ENCODE results near the gene COL25A1.
"Not testable (repeated sequence)": the region's sequence is repeated elsewhere in the genome, so short reads cannot be mapped to it uniquely, and the experiment has no call there.

The COL25A1 gene

DNA sequence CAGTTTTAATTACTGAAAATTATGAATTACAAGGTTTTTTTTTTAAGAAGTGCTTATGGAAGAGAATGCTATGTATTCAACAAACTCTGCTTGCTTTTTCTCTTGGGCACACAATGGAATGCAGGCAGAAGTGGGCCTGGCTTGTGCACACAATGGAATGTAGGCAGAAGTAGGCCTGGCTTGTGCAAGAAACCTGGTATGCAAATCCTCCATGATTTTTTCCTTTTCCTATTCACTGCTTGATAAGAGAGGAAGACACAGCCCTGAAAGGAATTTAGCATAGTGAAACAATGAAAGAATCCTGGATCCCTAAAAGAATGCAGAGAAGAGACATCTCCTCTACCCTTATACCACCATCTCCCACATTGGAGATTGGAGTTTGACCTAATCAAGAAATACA, 138.4 kb downstream of the COL25A1 start:
- FAIRE-seq = no peak

DNA sequence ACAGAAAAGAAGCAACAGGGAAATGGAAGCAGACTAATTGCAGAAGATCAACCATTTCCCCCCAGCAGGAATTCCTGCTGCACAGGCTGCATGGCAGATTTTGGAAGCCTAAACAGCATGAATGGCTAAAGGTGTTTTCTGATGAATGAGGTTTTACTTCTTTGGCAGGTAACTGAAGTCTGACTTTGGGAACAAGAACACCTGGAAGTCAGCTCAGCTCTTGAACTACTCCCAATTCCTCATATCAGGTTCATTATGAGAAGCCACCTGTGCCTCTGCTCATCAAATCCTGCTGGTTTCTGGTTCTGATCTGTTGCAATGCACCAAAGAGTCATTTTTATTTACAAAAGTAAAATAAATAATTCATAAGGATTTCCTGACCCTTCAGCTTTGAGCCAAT, 139.0 kb downstream of the COL25A1 start:
- FAIRE-seq = no peak

DNA sequence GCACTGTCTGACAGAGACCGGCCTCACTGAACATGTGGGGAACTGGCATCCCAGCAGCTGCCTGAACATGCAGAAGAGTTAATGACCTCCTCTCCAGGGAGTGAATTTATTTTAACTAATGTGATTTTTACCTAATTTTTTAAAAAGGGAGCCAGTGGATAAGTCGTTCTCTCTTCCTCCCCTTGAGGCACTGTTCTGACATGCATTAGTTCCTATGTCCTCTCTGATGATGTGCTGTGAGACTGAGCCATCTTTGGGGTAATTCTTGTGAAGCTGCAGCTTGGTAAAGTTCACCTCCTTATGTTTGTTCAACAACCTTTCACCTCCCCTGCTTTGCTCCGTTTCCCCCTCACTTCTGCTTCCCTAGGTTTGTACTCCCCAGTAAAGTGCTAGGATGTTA, 139.7 kb downstream of the COL25A1 start:
- no peak for FAIRE-seq

DNA sequence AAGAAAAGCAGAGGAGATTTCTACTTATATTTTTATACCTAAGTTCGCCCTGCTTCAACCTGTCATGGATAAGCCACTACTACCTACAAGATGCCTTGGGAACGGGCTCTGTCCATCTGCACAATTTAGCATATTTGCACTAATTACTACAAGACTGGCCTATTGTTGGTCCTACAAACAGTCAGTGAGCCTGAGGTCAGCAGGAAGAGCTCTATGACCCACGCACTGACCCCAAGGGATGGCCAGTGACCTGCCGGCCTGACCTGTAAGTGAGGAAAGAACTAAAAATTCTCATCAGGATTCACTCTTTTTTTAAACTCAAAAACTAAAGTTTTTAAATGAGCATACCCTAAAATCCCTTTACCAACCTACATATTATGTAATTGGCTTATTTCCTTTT, 142.0 kb downstream of the COL25A1 start:
- FAIRE-seq = no peak

DNA sequence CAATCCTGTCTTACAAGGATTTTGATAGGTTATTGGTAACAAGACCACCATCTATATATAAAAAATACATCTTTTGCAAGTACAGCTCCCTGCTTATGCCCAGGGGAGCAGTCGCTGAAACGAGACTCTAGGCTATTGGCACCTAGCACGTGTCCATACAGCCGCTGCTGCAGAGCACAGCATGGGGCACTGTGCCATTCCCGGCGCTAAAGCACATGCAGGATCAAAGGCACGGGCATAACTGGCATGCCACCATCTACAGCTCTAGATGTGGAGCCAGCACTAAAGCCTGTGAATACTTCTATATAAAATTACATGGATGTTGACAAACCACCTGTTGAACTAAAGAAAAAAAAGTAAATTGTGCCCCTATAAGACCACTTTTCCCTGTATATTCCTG, 144.8 kb downstream of the COL25A1 start:
- no peak for FAIRE-seq

DNA sequence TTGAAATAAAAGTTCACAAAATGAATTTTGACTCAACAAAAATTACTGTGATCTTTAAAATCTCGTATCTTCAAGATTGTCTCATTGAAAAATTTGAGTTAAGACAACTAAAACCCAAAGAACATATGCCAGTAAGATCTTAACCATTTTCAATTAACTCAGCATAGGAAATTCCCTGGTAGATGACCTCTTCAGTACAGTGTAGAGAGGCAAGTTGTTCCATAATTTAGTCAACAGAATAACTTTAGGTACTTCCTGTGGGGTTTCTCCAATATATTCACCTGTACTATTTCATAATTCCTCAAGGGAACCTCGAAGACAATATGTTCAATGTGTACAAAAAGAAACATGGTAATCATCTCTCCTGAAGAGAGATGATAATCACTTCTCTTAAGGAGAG, 145.3 kb downstream of the COL25A1 start:
- FAIRE-seq = no peak

DNA sequence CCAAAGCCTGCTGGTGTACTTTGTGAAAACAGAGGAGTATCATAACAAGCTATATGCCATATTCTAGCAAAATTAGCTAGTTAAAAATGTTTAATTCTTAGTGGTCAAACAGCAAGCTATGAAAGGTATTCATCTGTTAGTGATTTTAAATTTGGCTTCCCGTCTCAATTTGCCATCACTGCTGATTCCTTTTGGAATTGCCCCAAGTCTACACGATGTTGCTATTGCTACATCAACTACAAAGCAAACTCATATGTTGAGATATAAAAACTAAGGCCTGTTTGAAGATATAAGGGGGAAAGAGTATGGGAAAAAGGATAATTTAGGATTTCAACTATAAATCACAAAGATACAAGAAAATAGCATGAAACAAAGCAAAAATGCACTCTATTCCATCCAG, 146.1 kb downstream of the COL25A1 start:
- FAIRE-seq = no peak

DNA sequence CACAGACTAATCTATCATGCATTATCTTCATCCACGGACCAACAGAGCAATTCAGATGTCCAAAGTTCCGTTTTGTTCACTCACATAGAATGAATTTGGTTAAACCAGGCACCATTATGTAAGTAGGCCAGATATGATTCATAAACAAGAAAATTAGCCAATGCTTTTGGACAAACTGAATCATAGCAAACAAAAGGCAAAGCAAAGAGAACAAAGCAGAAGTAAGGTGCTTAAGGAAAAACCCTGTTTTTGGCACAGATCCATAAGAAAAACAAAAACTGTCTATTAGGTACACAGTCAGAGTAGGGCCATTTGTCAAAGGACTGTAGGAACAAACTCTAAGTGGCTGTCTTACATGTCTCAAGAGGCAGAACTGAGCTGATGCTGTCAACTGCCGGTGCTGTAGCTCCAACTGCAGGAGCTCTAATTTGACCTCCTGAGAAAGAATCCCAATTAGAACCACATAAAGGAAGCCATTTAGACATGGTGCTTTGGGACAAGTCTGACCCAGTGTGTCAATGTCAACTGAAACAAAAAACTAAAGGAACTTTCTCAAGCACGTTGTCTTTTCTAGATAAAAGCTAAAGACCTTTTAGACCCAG, 146.7 kb downstream of the COL25A1 start:
- no peak for FAIRE-seq

DNA sequence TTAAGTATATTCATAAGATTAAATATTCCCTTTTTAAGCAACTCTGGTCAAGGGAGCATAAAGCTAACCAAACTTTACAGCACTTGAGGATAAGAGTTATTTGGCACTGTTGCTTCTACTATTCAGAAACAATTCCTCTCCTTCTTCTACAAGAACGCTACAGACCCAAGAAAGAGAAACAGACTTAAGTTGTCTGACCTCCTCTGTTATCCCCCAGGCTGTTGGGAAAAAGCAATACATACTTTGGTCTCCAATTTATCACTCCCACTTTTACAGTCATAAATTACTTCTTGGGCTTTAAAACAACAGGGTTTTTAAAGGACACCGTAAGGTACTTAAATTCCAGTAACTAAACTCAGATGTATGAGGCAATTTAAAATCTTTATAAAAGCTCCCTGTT, 147.4 kb downstream of the COL25A1 start:
- no peak for FAIRE-seq

DNA sequence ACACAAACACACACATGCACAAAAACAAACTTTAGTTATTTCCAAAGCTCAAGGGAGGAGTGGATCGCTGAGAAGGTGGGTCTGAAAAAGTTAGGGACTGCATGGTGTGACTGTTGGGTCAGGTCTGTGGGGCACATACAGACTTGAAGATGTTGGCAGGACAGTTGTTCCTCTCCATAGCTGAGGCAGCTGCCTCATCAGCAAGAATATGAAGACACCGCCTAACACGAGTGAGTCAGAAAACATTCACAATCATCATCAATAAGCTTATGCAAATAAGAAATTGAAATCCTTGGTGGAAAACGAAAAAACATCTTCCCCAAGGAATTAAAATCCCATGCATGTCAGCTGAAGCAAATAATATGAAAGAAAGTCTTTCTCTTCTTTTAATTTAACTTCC, 148.0 kb downstream of the COL25A1 start:
- FAIRE-seq = no peak

DNA sequence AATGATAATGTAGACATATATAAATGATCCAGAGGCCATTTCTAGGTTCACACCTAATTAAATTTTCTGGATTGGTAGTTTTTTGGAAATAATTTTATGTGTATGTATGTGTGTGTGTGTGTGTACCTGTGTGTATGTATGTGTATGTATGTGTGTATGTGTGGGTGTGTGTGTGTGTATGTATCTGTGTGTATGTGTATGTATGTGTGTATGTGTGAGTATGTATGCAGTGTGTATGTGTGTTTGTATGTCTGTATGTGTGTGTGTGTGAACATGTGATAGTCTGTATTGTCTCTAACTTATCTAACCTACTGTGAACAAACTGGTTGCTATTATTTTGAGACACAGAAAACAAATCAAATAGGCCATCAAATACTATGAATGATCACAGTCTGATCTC, 152.6 kb downstream of the COL25A1 start:
- no peak for FAIRE-seq

DNA sequence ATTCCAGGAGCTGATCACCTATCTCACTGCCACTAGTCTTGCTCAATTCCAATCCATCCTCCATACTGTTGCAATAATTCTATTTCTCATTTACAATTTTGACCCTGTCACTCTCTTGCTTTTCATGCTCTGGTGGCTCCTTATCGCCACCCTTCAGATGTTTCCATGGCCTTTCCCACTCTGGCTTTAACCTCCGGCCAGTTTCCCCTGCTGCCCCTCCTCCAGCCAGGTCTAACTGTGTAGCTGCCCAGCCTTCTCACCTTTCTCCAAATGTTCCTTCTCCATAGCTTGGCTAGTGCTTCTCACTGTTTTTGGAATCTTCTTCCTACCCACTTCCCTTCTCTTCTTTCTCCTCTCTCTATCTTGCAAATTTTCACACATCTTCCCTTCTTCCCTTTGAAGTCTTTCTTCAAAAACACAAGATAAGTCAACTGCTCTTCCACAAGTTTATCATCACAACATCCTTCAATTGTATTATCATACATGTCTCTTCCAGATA, 153.8 kb downstream of the COL25A1 start:
- FAIRE-seq = no peak

DNA sequence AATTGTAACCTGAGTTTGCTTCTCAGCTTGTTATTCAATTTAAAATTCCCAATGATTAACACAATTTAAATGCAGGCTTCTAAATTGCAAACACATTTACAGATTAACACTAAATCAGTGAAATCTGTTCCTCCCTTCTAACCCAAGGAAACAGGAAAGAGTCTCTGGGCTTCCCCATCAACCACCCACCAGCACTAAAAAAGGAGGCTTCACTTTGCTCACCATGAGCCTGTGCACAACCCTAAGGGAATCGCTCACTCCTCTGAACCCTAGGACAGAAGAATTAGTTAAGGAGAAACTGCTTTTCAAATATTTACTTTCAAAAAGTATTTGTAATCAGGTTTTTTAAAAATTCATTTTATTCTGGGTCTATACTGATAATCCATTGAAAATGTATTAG, 155.3 kb downstream of the COL25A1 start:
- FAIRE-seq = no peak

DNA sequence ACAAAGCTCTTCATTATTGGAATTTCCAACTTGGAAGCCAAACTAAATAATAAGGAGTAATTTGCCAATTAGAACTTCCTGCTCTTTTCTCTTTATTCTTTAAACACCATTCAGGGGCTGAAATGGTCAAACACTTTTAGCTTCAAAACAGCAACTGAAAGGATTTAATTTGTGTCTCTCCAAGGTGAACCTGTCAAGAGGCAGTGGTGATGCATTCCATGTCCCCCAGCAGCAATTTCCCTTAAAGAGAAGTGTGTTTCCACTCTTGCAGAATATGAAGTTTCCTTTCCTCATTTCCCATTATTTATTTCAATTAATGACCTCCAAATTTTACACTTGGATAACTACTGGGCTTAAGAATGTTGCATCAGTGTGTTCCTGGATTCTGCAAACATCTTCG, 156.0 kb downstream of the COL25A1 start:
- FAIRE-seq = no peak

DNA sequence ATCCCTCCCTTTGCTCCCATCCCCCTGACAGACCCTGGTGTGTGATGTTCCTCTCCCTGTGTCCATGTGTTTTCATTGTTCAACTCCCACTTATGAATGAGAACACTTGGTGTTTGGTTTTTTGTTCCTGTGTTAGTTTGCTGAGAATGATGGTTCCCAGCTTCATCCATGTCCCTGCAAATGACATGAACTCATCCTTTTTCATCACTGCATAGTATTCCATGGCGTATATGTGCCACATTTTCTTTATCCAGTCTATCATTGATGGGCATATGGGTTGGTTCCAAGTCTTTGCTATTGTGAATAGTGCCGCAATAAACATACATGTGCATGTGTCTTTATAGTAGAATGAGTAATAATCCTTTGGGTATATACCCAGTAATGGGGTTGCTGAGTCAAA, 164.3 kb downstream of the COL25A1 start:
- not testable (repeated sequence) for FAIRE-seq

DNA sequence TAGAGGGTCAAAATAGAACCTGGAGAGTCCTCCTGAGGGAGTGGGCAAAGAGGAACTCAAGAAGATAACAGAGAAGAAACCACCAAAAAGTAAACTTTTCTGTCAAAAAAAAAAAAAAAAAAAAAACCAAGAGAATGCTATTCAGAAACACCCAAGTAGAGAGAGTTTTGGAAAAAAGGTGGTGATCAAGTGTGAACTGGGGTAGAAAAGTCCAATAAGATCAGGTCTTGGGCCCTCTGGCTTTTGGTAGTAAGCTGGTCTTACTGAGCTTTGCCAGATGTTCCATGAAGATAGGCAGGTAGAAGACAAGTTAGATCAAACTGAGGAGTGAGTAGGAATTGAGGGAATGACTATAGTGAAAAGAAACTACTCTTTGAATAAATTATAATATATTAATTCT, 167.5 kb downstream of the COL25A1 start:
- FAIRE-seq = no peak

DNA sequence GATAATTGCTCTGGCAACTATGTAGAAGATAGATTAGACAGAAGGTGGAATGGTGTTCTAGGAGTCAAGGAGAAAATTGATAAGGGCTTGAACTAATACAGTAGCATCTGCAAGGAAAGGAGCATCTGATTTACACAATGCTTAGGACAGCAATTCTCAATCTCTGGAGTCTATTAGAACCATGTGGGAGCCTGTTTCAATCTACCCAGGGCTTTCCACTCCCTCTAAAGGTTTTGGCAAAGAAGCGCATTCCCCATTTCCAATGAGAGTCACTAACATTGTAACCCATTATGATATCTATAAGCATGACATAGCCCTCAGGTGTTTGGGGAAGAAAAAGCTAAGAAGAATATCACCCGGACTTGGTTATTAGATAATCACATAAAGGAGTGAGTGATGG, 168.2 kb downstream of the COL25A1 start:
- no peak for FAIRE-seq

DNA sequence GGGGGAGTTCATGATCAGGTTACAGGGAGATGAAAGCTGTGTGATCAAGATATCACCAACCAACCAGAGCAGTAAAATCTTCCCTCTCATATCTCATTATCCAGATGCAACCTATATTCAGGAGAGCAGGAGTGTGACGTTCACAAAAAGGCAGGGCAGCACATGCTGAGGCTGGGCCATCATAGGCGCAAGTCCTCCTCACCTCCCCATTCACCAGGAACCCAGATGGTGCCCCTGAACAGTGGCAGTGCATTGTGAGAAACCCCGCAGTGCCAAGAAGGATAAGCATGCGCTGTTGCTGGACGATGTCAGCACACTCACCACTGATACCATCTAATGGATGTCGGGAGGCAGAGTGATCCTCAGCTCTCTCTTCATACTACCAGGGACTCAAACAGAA, 170.9 kb downstream of the COL25A1 start:
- FAIRE-seq = no peak

DNA sequence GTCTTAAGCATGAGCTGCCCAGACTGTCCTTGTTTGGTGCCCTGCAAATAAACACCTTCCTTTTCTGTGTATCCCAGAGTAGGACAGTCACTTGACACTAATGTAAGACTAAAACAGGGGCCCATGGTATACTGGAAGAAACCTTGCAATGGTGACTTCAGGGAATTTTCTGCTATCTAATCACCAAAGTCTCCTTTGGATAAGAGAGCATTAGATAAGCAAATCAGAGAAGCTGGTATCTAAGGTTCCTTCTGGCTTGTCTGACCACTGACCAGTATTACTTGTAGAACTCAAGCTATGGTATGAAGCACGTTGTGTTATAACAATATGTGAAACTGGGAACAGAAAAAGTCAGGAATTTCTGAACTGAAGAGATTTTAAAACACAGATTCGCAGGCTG, 173.9 kb downstream of the COL25A1 start:
- FAIRE-seq = no peak

DNA sequence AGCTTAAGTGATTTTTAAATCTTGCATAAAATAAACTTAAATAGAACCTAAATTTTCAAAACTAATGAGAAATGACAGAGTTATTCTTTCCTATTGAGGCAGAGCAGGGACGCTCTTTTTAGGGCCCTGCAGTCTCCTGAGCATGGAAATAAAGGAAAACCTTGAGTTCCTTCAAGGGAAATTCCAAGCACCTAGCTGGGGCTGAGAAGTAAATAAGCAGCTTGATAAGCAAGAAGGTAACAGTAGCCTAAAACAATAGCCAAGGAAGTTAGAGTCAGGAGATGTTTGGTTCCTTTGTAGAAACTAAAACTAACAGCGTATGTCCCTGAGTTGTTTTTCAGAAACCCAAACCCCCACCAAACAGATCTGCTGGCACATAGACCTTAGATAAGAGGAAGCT, 174.6 kb downstream of the COL25A1 start:
- FAIRE-seq = no peak

DNA sequence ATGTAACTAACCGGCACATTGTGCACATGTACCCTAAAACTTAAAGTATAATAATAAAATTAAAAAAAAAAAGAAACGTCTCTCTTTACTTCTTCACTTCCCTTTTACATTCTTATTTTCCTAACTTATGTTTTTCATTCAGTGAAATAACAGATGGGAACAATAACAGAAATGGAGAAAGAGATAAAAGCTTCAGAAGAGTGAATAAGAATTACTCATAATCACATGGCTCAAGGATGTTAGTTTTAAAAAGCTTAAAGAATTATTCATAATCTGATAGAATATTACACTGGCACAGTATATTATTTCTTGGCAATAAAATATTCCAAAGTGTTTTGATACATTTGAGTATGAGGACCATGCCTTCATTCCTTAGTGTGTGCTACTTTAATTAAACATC, 175.6 kb downstream of the COL25A1 start:
- FAIRE-seq = no peak

DNA sequence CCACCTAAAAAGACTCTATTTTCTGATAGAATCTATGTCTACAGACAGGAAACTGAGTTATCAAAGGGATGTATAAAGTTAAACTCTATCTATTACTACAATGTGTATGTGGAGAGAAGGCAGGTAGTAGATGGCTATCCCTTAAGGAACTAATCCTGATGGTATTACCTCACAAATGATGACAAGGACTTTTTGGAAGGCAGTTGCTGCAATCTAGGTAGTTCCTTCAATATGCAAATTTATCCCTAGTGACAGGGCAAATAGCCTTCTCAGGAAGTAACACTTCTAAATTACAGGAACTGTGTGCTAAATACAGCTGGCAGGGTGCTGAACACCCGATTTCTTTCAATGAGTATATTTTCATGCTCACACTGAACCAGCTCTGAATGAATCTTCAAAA, 177.4 kb downstream of the COL25A1 start:
- FAIRE-seq = no peak

DNA sequence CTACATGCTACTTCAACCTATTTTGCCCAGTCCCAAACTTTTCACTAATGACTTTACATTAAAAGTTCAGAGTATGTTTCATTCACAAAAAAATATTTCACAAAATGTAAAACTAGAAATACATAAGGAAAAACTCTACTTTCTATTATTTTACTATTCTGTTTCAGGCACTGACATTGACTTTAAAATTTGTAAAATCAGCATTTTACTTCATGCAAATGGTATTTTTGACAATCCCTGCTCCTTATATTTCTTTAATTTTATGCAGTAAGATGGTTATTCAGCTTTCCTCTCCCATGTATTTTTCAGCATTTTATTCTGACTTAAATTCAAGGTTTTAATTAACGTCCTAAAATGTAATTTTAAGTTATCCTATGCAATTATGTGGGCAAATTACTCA, 178.5 kb downstream of the COL25A1 start:
- FAIRE-seq = no peak

DNA sequence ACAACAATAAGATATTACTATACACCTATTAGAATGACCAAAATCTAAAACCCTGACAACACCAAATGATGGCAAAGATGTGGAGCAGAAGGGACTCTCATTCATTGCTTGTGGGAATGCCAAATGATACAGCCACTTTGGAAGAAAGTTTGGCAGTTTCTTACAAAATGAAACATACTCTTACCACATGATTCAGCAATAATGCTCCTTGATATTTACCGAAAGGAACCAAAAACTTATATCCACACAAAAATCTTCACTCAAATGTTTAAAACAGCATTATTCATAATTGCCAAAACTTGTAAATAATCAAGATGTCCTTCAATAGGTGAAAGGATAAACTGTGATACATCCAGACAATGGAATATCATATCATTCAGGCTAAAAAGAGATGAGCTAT, 180.9 kb downstream of the COL25A1 start:
- FAIRE-seq = no peak

DNA sequence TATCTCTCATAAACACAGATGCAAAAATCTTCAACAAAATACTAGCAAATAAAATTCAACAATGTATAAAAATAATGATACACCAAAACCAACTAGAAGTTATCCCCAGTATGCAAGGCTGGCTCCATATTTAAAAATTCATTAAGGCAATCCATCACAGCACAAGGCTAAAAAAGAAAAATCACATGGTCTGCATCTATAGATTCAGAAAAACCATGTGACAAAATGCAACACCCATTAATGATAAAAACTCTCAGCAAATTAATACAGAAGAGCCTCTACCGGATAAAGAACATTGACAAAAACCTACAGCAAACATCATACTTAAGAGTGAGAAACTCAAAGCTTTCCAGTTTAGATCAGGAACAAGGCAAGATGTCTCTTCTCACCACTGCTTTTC, 182.6 kb downstream of the COL25A1 start:
- FAIRE-seq = no peak

DNA sequence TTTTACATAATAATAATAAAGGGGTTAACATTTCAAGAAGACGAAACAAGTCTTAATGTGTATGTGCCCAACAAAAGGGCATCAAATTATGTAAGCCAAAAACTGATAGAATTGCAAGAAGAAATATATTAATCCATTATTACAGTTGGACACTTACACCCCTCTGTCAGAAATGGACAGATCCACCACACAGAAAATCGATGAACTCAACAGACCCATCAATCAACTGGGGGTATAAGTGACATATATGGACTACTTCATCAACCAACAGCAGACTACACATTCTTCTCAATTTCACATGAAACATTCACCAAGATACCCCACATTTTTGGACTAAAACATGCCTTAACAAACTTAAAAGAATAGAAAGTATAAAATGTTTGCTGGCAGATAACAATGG, 183.8 kb downstream of the COL25A1 start:
- no peak for FAIRE-seq

Data from TTC549 (cell line).